Bronchial epithelial cell (primary cell): ENCODE results near the gene MCM3AP. TPM values are rescaled to one million over a fixed set of nuclear protein-coding genes. Genes with fewer than 3 reads are reported as not detected.

ENCODE experiments used
- DNase-seq: peaks from one replicate; pipeline ENCODE4 v3.0.0-alpha.2; 2010; ENCODE audit warnings: low read depth
- FAIRE-seq: peaks from 2 replicates; lab custom pipeline; 2011; peaks lifted over from hg19 to GRCh38; lab: Jason Lieb, UNC
- H3K27me3 ChIP-seq: 2 replicates; pipeline ENCODE4 v1.5.1; 2011; ENCODE audit warnings: low read length; ENCODE audit not compliant: control insufficient read depth, insufficient read depth
- H3K36me3 ChIP-seq: 2 replicates; pipeline ENCODE4 v1.5.1; 2011; ENCODE audit warnings: low read length; ENCODE audit not compliant: control insufficient read depth, insufficient read depth
- H3K4me3 ChIP-seq: 2 replicates; pipeline ENCODE4 v1.5.1; 2011; ENCODE audit warnings: mild to moderate bottlenecking, low read depth, low read length, control low read depth
- total RNA-seq: library from RNA; depleted of rRNA; stranded (reverse); fragments of >200 nt; gene quantifications from 2 replicates; pipeline ENCODE4 v1.2.1, GENCODE V29; 2014
- TF ChIP-seq, protein P1 (sequence below): IDR thresholded peaks from 2 replicates; pipeline ENCODE4 v1.5.1; 2011; ENCODE audit warnings: mild to moderate bottlenecking, moderate library complexity, low read length, control low read depth, inconsistent platforms; ENCODE audit not compliant: insufficient read depth, severe bottlenecking

The MCM3AP gene
- total RNA-seq, 1 donor from 2014 or later, result 70.8 TPM

DNA sequence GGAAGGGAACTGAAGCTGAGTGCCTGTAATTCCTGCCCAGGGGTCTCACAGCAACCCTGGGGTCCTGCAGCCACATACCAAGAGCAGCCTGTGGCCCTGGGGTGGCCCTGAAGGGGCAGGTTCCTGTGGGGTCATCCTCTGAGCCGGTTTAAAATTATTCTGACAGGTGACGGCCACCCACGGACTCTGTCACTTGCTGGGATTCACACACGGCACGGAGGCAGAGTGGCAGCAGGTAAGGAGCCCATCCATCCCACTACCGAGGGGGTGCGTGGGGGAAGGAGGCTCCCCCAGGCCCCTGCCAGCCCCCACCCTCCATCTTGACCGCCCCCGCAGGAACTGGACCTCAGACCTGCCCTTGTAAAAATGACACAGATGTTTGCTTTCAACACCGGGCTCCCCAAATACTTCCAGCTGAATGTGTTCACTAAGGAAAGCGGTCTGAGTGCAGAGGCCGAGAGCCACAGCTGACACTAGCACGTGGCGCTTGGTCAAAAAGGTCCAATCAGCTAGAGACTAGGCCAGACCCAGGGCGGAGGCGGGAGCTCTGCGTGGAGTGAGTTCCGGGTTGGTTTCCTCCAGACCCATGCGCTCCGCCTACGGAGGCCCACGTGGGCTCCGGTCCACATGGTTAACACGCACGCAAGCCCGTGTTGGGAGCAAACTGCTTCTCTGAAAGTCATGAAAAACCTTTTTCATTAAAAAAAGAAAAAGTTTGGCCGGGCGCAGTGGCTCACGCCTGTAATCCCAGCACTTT lies 10.8 kb upstream of the MCM3AP start:
- DNase-seq (no peak), FAIRE-seq (no peak)
- TF ChIP-seq, protein P1, sequence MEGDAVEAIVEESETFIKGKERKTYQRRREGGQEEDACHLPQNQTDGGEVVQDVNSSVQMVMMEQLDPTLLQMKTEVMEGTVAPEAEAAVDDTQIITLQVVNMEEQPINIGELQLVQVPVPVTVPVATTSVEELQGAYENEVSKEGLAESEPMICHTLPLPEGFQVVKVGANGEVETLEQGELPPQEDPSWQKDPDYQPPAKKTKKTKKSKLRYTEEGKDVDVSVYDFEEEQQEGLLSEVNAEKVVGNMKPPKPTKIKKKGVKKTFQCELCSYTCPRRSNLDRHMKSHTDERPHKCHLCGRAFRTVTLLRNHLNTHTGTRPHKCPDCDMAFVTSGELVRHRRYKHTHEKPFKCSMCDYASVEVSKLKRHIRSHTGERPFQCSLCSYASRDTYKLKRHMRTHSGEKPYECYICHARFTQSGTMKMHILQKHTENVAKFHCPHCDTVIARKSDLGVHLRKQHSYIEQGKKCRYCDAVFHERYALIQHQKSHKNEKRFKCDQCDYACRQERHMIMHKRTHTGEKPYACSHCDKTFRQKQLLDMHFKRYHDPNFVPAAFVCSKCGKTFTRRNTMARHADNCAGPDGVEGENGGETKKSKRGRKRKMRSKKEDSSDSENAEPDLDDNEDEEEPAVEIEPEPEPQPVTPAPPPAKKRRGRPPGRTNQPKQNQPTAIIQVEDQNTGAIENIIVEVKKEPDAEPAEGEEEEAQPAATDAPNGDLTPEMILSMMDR, result no peak
- peaks cover 4% of the 10 kb centered on the region for H3K36me3 ChIP-seq
- H3K27me3 ChIP-seq, result no peaks in the 10 kb centered on the region
- no peak overlapping the region for H3K4me3 ChIP-seq

DNA sequence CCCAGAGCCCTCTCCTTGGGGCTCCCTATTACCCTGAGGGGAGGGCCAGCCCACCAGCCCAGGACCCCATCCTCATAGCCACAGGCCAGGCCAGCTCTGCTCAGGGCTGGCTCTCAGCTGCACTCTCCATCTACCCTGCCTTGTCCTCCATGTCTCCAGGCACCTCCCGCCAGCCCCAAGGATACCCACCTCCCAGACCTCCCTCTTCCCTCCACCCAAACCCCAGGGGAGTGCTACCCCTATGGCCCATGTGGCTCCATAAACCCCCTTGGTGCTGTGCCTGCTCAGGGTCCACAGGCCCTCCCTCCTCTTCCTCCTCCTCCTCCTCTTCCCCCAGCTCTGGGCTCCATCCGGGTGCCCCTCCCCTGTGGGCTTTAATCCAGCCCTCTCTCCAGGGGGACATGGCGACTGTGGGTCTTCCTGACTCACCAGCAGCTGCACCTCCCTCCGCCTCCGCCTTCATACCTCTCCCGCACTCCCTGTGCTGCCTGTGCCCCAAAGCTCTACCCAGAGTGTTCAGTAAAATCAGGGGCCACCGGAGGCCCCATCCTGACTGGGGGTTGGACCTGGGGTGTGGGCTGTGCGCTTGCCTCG lies 9.9 kb upstream of the MCM3AP start:
- Histone ChIP-seq H3K36me3 (peaks cover 3% of the 10 kb centered on the region), H3K27me3 (no peaks in the 10 kb centered on the region), H3K4me3 (no peak overlapping the region)
- FAIRE-seq (no peak), DNase-seq (no peak)
- TF ChIP-seq, protein P1, result no peak

DNA sequence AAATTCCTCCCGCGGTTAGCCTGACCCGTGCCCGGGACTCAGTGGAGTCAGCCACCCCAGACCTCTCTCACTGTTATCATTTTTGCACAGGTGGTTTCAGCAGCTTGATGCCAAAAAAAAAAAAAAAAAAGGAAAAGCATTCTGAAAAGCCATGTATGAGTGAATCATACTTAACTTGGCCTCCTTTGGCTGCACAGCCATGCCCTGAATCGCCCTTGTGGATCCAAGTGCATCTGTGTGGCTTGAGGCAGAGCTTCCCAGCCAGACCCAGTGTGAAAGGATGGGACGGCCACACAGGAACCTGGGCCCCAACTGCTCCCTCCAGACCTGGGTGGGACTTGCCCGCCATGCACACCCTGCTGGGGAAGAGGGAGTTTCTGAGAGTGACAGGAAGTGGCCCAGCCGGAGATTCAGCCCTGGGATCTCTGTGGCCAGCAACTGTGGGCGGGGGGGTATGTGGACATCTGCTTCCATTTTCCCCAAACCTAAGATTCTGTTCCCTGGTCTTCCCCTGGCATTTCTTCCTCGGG lies 9.3 kb upstream of the MCM3AP start:
- no peak for FAIRE-seq
- H3K4me3 ChIP-seq, result no peak overlapping the region
- TF ChIP-seq, protein P1, result no peak
- H3K36me3 ChIP-seq, result peaks cover 3% of the 10 kb centered on the region
- DNase-seq, result peak; percentile 14
- no peaks in the 10 kb centered on the region for H3K27me3 ChIP-seq

DNA sequence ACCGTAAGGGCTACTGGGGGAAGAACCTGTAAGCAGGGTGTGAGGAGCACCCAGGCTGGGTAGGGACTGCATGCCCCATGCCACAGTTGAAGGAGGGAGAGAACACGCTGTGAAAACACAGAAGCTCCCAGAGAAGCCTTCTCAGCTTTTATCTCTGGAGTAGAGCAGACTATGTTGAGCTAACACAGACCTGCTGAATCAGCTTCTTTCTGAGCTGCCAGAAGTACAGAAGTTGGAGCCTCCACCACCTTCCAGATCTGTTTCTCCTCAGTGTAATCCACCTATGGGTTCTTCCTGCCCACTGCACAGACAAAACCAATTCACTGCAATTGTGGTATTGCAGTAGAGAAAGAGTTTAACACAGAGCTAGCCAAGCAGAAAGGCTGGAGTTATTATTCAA lies 6.2 kb upstream of the MCM3AP start:
- FAIRE-seq, result no peak
- TF ChIP-seq, protein P1, result no peak
- no peak for DNase-seq

DNA sequence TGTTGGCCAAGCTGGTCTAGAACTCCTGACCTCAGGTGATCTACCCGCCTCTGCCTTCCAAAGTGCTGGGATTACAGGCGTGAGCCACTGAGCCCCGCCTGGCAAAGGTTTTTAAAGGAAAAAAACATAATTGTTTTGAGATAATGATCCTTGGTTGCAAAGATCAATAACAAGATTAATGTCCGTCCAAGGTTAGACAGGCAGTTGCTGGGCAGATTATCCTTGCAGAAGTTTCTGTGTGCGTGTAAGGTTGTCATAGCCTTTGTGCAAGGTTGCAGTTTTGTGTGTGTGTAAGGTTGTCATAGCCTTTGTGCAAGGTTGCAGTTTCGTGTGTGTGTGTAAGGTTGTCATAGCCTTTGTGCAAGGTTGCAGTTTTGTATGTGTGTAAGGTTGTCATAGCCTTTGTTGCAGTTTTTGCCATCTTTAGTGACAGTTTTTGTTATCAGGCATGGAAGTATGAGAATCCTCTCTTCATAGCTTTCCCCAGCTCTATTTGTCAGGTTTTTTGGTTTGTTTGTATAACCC lies 4.3 kb upstream of the MCM3AP start:
- TF ChIP-seq, protein P1, result no peak
- H3K4me3 ChIP-seq, result no peak overlapping the region
- no peaks in the 10 kb centered on the region for H3K27me3 ChIP-seq
- FAIRE-seq (peak; percentile 99), DNase-seq (no peak)
- peaks cover 4% of the 10 kb centered on the region for H3K36me3 ChIP-seq

More for the DNA sequence above, 6.2 kb upstream of the MCM3AP start:
- Histone ChIP-seq H3K27me3 (no peaks in the 10 kb centered on the region), H3K36me3 (peaks cover 3% of the 10 kb centered on the region), H3K4me3 (no peak overlapping the region)
